ENCODE measurements around the gene BRSK2. TPM values are rescaled to one million over a fixed set of nuclear protein-coding genes. Genes with fewer than 3 reads are reported as not detected.
A peak's percentile ranks its signal among the peaks of the same experiment; 100 is the strongest.

The BRSK2 gene
- total RNA-seq, 4 donors from 2014 or later, result 0.72 to 1.6 (median 0.82) TPM; not detected in 1

GRCh38 chr11:1457326-1457680 is 67.6 kb downstream of the BRSK2 start:
- DNase-seq (ENCODE audit: low spot score) (no peak), ATAC-seq (ENCODE audit: low FRiP score) (no peak)
- no peak for TF ChIP-seq CTCF (IDR thresholded peaks at IDR 0.05)

- ATAC-seq (ENCODE audit: low FRiP score) (no peak), DNase-seq (ENCODE audit: low spot score) (no peak)
- TF ChIP-seq CTCF (IDR thresholded peaks at IDR 0.05), result no peak
Measured at GRCh38 chr11:1457856-1458255, 68.1 kb downstream of the BRSK2 start.

- ATAC-seq (ENCODE audit: low FRiP score), result peak; percentile 45
- no peak for TF ChIP-seq CTCF (IDR thresholded peaks at IDR 0.05)
- no peak for DNase-seq (ENCODE audit: low spot score)
Measured at GRCh38 chr11:1458340-1459218, 68.8 kb downstream of the BRSK2 start.

GRCh38 chr11:1459219-1459575 is 69.5 kb downstream of the BRSK2 start:
- TF ChIP-seq CTCF (IDR thresholded peaks at IDR 0.05), result no peak
- no peak for DNase-seq (ENCODE audit: low spot score)
- no peak for ATAC-seq (ENCODE audit: low FRiP score)

GRCh38 chr11:1459764-1460395 is 70.1 kb downstream of the BRSK2 start:
- no peak for DNase-seq (ENCODE audit: low spot score)
- ATAC-seq (ENCODE audit: low FRiP score), result no peak
- no peak for TF ChIP-seq CTCF (IDR thresholded peaks at IDR 0.05)

- no peak for DNase-seq (ENCODE audit: low spot score)
- peak; percentile 21 for ATAC-seq (ENCODE audit: low FRiP score)
- TF ChIP-seq CTCF (IDR thresholded peaks at IDR 0.05), result no peak
Measured at GRCh38 chr11:1460396-1460985, 70.8 kb downstream of the BRSK2 start.
